Endothelial cell of umbilical vein (primary cell): ENCODE results near the gene SLC25A2. TPM values are rescaled to one million over a fixed set of nuclear protein-coding genes. Genes with fewer than 3 reads are reported as not detected.

ENCODE experiments used
- BruUV-seq: library from RNA; stranded (reverse); fragments of 400-500 nt; replicated peaks from 2 replicates; lab custom pipeline; 2021; lab: Mats Ljungman, UMichigan
- CTCF ChIA-PET: fragments of 300-600, 350-600 bp; sonication (Branson Sonifier 250); formaldehyde crosslinking; loops from one replicate; lab custom pipeline; 2021; ENCODE audit warnings: antibody characterized with exemption, inconsistent platforms; lab: Charles Lee
- POLR2A ChIA-PET: fragments of 300-600, 350-600 bp; sonication (Branson Sonifier 250); formaldehyde crosslinking; loops from one replicate; lab custom pipeline; 2021; ENCODE audit warnings: antibody characterized with exemption, inconsistent platforms; lab: Charles Lee
- DNase-seq: peaks from one replicate; pipeline ENCODE4 v3.0.0-alpha.2; 2011; ENCODE audit warnings: low read depth, low spot score
- FAIRE-seq: peaks from 2 replicates; lab custom pipeline; 2011; peaks lifted over from hg19 to GRCh38; lab: Jason Lieb, UNC
- H2AFZ ChIP-seq: 2 replicates; pipeline ENCODE4 v1.6.0; 2012; ENCODE audit warnings: low read depth, low read length, control low read depth, inconsistent platforms
- H3K27ac ChIP-seq: 2 replicates; pipeline ENCODE4 v1.5.1; 2011; ENCODE audit warnings: low read depth, mild to moderate bottlenecking, control low read depth, low read length, moderate library complexity; ENCODE audit not compliant: insufficient read depth
- H3K27me3 ChIP-seq, 2 experiments: 2 replicates each; pipeline versions ENCODE4 v1.6.0 to v1.6.1; 2011; ENCODE audit warnings: low read length in 2 of 2, mixed read lengths in 1 of 2; ENCODE audit not compliant: control insufficient read depth in 2 of 2, insufficient read depth in 2 of 2
- H3K36me3 ChIP-seq, 2 experiments: 2 replicates in 1 of 2; 3 replicates in 1 of 2; pipeline ENCODE4 v1.5.1; 2011; ENCODE audit warnings: low read length in 2 of 2, mild to moderate bottlenecking in 1 of 2, moderate library complexity in 1 of 2; ENCODE audit not compliant: control insufficient read depth in 2 of 2, insufficient read depth in 2 of 2; ENCODE audit errors: extremely low read depth in 1 of 2
- H3K4me1 ChIP-seq: 3 replicates; pipeline ENCODE4 v1.5.1; 2011; ENCODE audit warnings: mild to moderate bottlenecking, low read length; ENCODE audit not compliant: control insufficient read depth, insufficient read depth; ENCODE audit errors: extremely low read depth
- H3K4me2 ChIP-seq: 2 replicates; pipeline ENCODE4 v1.6.1; 2011; ENCODE audit warnings: low read length, control low read depth, mixed read lengths; ENCODE audit not compliant: insufficient read depth
- H3K4me3 ChIP-seq, 3 experiments: fragments of 200-600 bp in 1 of 3; sonication (generic), shearing (Covaris generic) in 1 of 3; replicated peaks in 1 of 3; 2 replicates each; pipeline ENCODE4 v1.5.1; 2011 to 2016; ENCODE audit warnings: control low read depth in 3 of 3, low read length in 3 of 3, mild to moderate bottlenecking in 2 of 3, inconsistent platforms in 1 of 3, low read depth in 1 of 3, moderate library complexity in 1 of 3; ENCODE audit not compliant: insufficient read depth in 1 of 3
- H3K79me2 ChIP-seq: 2 replicates; pipeline ENCODE4 v1.6.0; 2012; ENCODE audit warnings: low read length, inconsistent platforms; ENCODE audit not compliant: control insufficient read depth, insufficient read depth
- H3K9ac ChIP-seq: replicated peaks from 2 replicates; pipeline ENCODE3; 2011; ENCODE audit warnings: low read length, control low read depth; ENCODE audit not compliant: insufficient read depth; ENCODE audit errors: extremely low read depth
- H3K9me1 ChIP-seq: replicated peaks from 3 replicates; pipeline ENCODE4 v1.6.0; 2011; ENCODE audit warnings: mild to moderate bottlenecking, low read length; ENCODE audit not compliant: control insufficient read depth, insufficient read depth; ENCODE audit errors: extremely low read depth
- H3K9me3 ChIP-seq: replicated peaks from 2 replicates; pipeline ENCODE4 v1.5.1; 2012; ENCODE audit warnings: low read length, inconsistent platforms; ENCODE audit not compliant: control insufficient read depth, insufficient read depth
- H4K20me1 ChIP-seq: replicated peaks from 2 replicates; pipeline ENCODE3; 2011; ENCODE audit warnings: mild to moderate bottlenecking, low read length; ENCODE audit not compliant: control insufficient read depth, insufficient read depth; ENCODE audit errors: extremely low read depth
- CTCF ChIP-seq, 2 donors: IDR thresholded peaks; 1 replicate in 1 of 2; 2 replicates in 1 of 2; pipeline ENCODE4 v1.5.1; 2011; ENCODE audit warnings: low read length in 2 of 2, mild to moderate bottlenecking in 2 of 2, moderate library complexity in 2 of 2, control low read depth in 1 of 2, inconsistent platforms in 1 of 2, low read depth in 1 of 2; ENCODE audit not compliant: insufficient read depth in 1 of 2; ENCODE audit errors: extremely low read depth in 1 of 2
- EZH2 ChIP-seq: IDR thresholded peaks from 2 replicates; pipeline ENCODE4 v1.6.1; 2012; ENCODE audit warnings: borderline replicate concordance, low read depth, mild to moderate bottlenecking, moderate library complexity, low read length, inconsistent platforms; ENCODE audit not compliant: severe bottlenecking
- FOS ChIP-seq: IDR thresholded peaks from 2 replicates; pipeline ENCODE4 v1.6.1; 2011; ENCODE audit warnings: mild to moderate bottlenecking, low read length, moderate library complexity, borderline replicate concordance; ENCODE audit not compliant: insufficient read depth
- GATA2 ChIP-seq: IDR thresholded peaks from 2 replicates; pipeline ENCODE4 v1.7.0; 2011; ENCODE audit warnings: low read depth, mild to moderate bottlenecking, moderate library complexity, mixed read lengths, low read length; ENCODE audit not compliant: insufficient read length, insufficient read depth
- JUN ChIP-seq: IDR thresholded peaks from 2 replicates; pipeline ENCODE4 v1.6.1; 2011; ENCODE audit warnings: borderline replicate concordance, low read depth; ENCODE audit not compliant: insufficient read length, insufficient read depth
- MAX ChIP-seq: IDR thresholded peaks from 2 replicates; pipeline ENCODE4 v1.6.1; 2011; ENCODE audit not compliant: insufficient read depth, insufficient read length
- MYC ChIP-seq: IDR thresholded peaks from one replicate; pipeline ENCODE4 v1.6.1; 2011; ENCODE audit warnings: mild to moderate bottlenecking, low read depth, low read length
- POLR2A ChIP-seq: IDR thresholded peaks from 2 replicates; pipeline ENCODE4 v1.6.1; 2012; ENCODE audit warnings: low read depth, mild to moderate bottlenecking, control low read depth, low read length
- POLR2AphosphoS5 ChIP-seq: IDR thresholded peaks from 2 replicates; pipeline ENCODE4 v1.6.1; 2012; ENCODE audit warnings: low read depth, mild to moderate bottlenecking, control low read depth, low read length, moderate library complexity; ENCODE audit not compliant: insufficient read depth
- dilution Hi-C: fragments of 300-500 bp; cut with MboI; formaldehyde crosslinking; loops from one replicate; pipeline ENCODE4 v1.15.0; 2019; ENCODE audit warnings: low sequenced_read_pairs; ENCODE audit not compliant: extremely low pct_ligation_motif_present
- intact Hi-C: fragments of 100-400 bp; cut with micrococcal nuclease; formaldehyde crosslinking; loops from one replicate; pipeline ENCODE4 v1.10.0; 2022
- polyA plus RNA-seq, 4 experiments: library from polyadenylated mRNA; depleted of rRNA in 3 of 4; stranded (reverse) in 3 of 4; unstranded in 1 of 4; fragments of >200 nt; gene quantifications; 2 replicates each; pipeline versions ENCODE4 v1.2.1 to v1.2.3, GENCODE V29; 2011 to 2012; ENCODE audit warnings: missing spikeins in 1 of 4
- total RNA-seq: library from RNA; stranded (reverse); gene quantifications from 2 replicates; pipeline ENCODE4 v1.2.3, GENCODE V29; 2021

The SLC25A2 gene
- total and polyA plus RNA-seq, 2 donors (not counting 3 experiments of a cell fraction or from before 2014, with no cell fraction given): 0.46 TPM; not detected in 1

DNA sequence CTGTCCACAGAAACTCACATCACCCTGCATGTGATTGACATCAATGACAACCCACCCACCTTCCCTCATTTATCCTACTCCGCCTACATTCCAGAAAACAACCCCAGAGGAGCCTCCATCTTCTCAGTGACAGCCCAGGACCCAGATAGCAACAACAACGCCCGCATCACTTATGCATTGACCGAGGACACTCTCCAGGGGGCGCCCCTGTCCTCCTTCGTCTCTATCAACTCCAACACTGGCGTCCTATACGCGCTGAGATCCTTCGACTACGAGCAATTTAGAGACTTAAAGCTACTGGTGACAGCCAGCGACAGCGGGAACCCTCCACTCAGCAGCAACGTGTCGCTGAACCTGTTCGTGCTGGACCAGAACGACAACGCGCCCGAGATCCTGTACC, 41.5 kb upstream of the SLC25A2 start:
- Histone ChIP-seq H3K9me1 (no peaks in the 10 kb centered on the region), H2AFZ (no peak overlapping the region), H3K4me3 (no peak overlapping the region), H4K20me1 (no peaks in the 10 kb centered on the region), H3K36me3 (no peaks in the 10 kb centered on the region), H3K9me3 (no peaks in the 10 kb centered on the region), H3K27me3 (peaks cover 10 to 25% of the 10 kb centered on the region in 2 experiments), H3K27ac (no peak overlapping the region), H3K4me1 (peaks cover 3% of the 10 kb centered on the region), H3K4me2 (no peak overlapping the region), H3K79me2 (no peaks in the 10 kb centered on the region), H3K9ac (no peak overlapping the region)
- no peak for DNase-seq
- no TSS peak for BruUV-seq
- TF ChIP-seq MYC: no peak
- FAIRE-seq: no peak
- intact Hi-C loops (no loop called here), dilution Hi-C loops (no loop called here)
- ChIA-PET CTCF (interaction anchor here (1.4 kb wide), 1 partner anchor 15 kb away, joined by 3 read pairs; the partner anchor contains the start of gene PCDHGA1), POLR2A (no interaction called here)

DNA sequence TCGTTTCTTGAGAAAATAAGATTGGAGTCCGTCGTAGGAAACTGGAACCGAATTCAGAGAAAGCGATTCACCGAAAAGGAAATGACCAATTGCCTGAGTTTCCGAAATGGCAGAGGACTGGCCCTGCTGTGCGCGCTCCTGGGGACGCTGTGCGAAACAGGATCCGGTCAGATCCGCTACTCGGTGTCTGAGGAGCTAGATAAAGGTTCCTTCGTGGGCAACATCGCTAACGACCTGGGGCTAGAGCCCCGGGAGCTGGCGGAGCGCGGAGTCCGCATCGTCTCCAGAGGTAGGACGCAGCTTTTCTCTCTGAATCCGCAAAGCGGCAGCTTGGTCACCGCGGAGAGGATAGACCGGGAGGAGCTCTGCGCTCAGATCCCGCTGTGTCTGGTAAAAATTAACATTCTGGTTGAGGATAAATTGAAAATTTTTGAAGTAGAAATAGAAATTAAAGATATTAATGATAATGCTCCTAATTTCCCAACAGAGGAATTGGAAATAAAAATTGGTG, 40.2 kb upstream of the SLC25A2 start:
- Histone ChIP-seq H3K27ac (no peak overlapping the region), H3K9me3 (no peaks in the 10 kb centered on the region), H3K4me1 (peaks cover 3% of the 10 kb centered on the region), H3K9me1 (no peaks in the 10 kb centered on the region), H3K27me3 (peaks cover 7 to 29% of the 10 kb centered on the region in 2 experiments), H3K36me3 (no peaks in the 10 kb centered on the region), H3K79me2 (no peaks in the 10 kb centered on the region), H3K9ac (peak overlapping the region; percentile 49), H4K20me1 (no peaks in the 10 kb centered on the region), H2AFZ (peak overlapping the region; percentile 86), H3K4me2 (peak overlapping the region; percentile 65), H3K4me3 (peak overlapping the region in 2 of 3 experiments; percentile 17 to 59)
- POLR2A ChIA-PET: interaction anchor here (1.3 kb wide), 1 partner anchor 23 kb away, joined by 3 read pairs; the partner anchor contains the start of gene TAF7
- peak; percentile 50 for FAIRE-seq
- no peak for TF ChIP-seq POLR2A
- no peak for TF ChIP-seq POLR2AphosphoS5
- TF ChIP-seq MYC: no peak
- TF ChIP-seq JUN: no peak
- TF ChIP-seq EZH2: no peak
- no peak for TF ChIP-seq FOS
- no peak for TF ChIP-seq CTCF (IDR thresholded peaks at IDR 0.05; ENCODE audit: extremely low read depth in 1 of 2, insufficient read depth in 1 of 2, low read depth in 1 of 2, low read length in 2 of 2)
- TF ChIP-seq MAX: no peak
- no peak for TF ChIP-seq GATA2
- dilution Hi-C loops: no loop called here
- intact Hi-C loops: loop anchor here (2.0 kb wide), 1 partner anchor 23 kb away; the partner anchor contains the start of gene TAF7
- DNase-seq: no peak
- CTCF ChIA-PET: interaction anchor here (0.8 to 3.8 kb wide), 24 partner anchors 9 to 223 kb away, joined by 3 to 38 read pairs (median 6); partner anchors contain the start of genes PCDHB9, PCDHGA1, PCDHGA10 and PCDHGA12
- TSS peak; percentile 69 for BruUV-seq
